CD4-positive, alpha-beta T cell treated with Interleukin-6 at 100 ng/mL for 8 hours (primary cell): ENCODE data around the gene PPL.
"Not testable (repeated sequence)": the region's sequence is repeated elsewhere in the genome, so short reads cannot be mapped to it uniquely, and the experiment has no call there.

Experiments
- DNase-seq: peaks from one replicate; pipeline ENCODE4 v3.0.0-alpha.2; 2020; ENCODE audit warnings: mixed read lengths, low spot score

PPL gene

DNA sequence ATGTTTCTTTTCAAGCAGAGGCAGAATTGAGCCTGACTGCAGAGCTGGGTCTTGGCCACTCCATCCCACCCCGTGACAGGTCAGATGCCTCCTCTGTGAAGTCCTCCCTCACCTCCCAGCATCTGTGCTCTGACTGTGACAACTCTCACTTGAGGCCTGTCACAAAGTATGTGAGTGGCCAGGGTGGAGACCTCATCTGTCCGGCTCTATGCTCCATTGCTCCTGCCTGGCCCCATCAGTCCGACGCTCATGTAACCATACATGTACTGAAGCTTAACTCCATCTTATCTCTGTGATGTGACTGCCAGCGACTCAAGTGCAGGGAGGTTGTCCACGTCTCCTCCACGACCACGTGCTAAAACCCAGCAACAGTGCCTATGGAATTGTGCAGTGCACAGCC is 3.5 kb downstream of the PPL start:
- DNase-seq: no peak

DNA sequence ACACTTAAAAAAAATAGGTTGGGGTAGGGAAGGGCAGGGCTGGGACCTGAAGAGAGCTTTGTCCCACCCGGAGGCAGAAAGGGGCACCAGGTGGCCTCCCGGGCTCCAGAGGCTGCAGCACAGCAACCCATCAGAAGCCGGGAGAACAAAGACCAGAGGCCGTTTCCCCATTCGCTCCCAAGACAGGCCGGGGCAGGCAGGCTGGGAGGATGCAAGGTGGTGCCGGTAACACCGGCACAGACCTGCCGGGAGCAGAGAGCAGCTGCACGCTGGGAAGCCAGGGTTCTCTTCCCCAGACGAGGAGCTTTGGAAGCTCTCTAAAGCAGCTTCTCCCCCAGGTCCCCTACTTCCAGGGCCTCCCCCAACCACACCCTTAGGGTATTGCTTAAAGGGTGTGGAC is 5.6 kb downstream of the PPL start:
- DNase-seq: no peak

DNA sequence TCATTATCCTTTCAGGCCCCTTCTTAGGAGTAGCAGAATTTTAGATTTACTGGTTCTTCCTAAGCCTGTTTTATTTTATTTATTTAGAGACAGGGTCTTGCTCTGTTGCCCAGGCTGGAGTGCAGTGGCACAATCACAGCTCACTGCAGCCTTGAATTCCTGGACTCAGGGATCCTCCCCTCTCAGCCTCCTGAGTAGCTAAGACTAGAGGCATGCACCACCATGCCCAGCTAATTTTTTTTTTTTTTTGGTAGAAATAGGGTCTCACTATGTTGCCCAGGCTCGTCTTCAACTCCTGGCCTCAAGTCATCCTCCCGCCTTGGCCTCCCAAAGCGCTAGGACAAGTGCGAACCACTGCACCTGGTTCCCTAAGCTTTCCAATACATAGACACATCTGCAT is 7.3 kb downstream of the PPL start:
- DNase-seq: not testable (repeated sequence)

DNA sequence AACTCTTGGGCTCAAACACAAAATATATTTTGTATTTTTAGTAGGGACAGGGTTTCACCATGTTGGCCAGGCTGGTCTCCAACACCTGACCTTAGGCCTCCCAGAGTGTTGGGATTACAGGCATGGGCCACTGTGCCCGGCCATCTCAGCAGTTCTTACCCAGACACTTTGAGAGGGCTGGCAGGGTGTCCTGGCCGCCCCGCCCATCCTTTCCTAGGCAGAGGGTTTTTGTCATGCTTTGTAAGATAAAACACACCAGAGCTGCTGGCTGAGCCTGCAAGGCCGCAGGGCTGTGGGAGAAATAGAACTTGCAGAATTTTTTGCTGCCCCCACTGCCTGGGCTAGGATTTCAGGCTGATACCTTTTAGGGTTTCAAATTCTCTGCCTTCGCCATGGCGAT is 8.7 kb downstream of the PPL start:
- no peak for DNase-seq

DNA sequence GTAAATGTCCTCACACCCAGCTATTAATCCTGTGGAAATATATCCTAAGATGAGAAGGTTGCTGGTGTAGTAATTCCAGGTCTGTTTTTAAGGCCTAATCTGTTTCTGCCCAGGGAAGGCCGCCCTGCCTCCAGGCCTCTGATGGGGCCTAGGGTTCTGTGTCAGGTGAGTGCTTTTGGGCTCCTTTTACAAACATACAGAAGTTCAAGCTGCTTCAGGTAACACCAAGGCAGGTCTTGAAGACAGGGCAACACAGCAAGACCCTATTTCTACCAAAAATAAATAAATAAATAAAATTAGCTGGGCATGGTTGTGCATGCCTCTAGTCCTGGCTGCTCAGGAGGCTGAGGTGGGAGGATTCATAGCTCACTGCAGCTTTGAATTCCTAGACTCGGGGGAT is 9.3 kb downstream of the PPL start:
- DNase-seq: no peak

DNA sequence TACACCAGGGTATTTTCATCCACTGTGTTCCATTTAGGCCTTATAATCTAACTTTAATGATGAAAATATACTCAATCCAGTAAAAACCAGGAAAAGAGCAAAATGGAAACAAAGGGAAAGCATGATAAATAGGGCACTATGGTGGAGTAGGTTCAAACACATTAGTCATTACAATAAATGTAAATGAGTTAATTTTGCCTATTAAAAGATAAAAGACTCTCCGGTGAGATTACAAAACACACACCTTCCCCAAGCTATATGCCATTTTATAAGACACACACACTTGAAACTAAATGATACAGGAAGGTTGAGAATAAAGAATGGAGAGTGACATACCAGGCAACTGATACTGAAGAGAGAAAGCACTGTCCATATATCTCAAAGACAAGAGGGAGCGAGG is 10.0 kb downstream of the PPL start:
- DNase-seq: no peak

DNA sequence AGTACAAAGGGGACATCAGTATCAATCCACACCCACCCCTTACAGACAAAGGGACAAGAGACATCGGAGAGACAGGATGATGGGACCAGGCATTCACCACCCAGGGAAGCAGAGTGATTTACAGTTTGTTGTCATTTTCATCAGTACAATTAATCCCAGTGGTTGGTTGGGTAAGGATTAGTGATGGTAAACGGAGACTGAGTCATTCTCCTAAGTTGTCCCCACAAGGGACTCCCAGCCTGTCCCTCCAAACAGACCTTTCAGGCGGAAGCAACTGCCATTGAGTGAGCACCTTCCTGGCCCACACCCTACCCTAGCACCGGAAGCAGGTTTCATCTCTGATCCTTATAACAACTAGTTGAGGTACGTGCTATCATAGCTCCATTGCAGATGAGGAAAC is 11.2 kb downstream of the PPL start:
- DNase-seq: no peak

DNA sequence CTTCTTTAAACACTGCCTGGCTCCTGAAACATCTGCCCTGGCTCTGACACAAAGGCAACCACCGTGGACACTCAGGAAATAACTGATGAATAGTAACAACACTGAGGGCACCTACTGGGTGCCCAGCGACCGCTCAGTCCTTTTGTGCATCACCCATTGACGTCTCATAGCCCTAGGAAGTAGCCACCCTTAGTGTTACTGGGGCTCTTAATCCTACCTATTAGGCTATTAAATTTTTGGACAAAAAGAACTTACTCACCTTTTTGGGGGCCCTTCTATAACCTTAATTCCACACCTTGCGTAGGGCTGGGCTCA is 11.7 kb downstream of the PPL start:
- DNase-seq: no peak

DNA sequence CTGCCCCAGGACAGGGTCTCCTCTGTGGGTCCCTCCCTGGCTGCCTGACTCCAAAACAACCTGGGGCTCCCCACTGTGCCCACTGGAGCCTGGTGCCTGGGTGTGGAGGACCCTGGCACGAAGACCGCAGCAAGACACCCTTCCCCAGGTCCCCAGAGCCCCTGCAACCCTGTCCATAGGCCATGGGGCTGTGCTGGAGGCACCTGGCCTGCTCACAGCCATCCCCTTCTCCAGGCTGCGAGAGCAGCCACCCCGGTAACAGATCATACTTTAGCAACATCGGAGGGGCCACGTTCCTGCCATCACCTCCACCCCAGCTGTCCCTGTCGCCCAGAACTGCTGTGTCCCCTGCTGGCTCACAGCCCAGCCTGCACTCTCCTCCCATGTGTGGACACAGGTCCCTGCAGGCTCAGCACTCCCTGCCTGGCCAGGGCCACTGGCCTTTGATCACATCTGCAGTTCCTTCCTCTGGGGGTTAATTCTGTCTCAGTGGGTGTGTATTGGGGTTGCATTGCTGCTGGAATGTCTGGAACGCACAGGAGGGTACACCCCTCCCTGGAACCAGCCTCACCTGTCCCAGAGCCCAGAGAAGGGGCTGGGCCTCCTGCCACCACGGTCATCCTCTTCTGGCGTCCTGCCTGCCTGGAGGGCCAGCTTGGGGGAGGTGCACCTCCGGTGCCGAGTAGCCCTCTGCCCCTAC is 12.2 kb downstream of the PPL start:
- DNase-seq: no peak

DNA sequence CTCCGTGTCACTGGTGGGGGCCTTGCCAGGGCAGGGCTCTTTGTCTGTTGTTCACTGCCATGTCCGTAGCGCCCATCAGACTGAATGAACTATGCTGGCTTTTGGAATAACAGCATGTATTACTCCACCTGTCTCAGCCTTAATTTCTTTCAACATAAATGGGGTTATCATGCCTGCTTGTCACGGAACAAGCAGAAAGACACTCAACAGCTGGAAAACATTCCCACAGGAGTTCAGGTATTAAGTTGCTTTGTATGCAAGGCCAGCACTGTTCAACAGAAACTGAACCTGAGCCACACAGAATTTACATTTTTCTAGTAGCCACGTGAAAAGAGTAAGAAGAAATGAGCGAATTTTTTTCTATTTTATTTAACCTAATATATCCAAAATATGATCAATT is 13.1 kb downstream of the PPL start:
- DNase-seq: no peak

DNA sequence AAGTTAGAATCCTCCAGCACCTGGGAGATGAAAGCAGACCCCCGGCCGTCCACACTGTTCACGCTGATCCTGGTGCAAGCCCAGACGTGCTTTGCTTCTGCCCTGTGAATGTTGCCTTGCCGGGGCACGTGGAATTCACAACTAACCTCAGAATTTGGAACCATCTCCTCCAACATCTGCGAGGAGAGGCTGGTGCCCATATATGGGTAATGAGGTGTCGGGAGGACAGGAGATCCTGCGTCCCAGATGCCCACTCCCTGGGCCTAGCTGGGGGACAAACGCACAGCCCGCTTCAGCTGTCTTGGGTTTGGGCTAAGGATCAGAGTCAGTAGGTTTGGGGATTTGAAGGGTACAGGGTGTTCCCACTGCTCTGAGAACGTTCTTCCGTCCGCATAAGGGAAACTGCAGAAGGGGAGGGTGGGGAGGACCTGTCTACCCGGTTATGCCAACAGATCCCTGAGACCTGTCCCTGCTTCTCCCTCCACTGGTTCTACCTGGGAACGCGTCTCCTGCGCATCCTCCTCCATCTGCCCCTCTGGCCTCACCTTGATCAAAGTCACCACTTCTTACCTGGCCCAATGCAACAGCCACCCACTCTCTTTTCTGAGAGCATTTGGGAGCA is 14.1 kb downstream of the PPL start:
- DNase-seq: no peak

DNA sequence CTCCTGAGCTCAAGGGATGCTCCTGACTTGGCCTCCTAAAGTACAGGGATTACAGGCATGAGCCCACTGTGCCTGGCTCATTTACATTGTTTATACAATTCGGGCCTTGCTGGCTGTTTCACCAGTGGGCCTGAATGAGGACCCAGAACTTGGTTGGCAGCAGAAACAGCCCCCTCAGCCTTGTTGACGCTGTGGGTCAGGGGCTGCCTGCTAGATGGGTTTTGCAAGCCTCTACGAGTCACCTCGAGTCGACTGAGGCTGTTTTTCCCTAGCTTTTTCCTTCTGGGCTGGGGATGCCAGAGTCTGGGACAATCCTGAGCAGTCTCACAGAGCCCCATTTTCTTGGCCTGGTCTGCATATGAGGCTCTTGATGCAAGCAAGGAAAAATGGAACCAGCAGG is 16.1 kb downstream of the PPL start:
- no peak for DNase-seq

DNA sequence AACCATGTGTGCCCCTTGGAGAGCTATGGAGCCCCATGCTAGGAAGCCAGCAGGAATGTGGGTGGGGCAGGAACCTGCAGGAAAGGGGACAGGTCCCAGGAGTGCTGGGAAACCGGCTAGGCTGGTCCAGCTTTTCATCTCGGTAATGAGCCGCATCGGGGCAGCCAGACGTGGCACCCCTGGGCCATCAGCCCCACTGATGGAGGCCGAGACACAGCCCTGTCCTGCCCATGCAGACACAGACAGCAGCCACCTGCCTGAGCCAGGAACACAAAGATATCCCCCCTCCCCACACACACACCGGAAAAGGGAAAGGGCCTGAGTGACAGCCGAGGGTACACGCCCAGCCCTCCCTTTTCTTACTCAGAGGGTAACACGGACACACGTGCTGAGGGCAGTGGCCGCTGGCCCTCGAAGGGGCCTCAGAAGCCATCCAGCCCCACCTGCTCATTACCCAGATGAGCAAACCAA is 18.1 kb downstream of the PPL start:
- DNase-seq: no peak

DNA sequence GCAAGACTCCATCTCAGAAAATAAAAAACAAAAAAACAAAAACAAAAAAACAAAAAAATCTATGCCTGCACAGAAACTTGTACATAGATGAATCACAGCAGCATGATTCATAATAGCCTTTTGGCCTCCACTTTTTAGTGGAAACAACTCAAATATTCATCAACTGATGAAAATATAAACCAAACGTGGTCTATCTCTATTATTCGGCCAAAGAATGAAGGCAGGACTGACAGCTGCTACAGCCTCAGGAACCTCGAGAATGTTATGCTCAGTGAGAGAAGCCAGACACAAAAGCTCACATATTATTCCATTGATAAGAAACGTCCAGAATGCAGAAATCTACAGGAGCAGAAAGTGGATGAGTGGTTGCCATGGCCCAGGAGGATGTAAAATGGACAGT is 19.8 kb downstream of the PPL start:
- DNase-seq: no peak

DNA sequence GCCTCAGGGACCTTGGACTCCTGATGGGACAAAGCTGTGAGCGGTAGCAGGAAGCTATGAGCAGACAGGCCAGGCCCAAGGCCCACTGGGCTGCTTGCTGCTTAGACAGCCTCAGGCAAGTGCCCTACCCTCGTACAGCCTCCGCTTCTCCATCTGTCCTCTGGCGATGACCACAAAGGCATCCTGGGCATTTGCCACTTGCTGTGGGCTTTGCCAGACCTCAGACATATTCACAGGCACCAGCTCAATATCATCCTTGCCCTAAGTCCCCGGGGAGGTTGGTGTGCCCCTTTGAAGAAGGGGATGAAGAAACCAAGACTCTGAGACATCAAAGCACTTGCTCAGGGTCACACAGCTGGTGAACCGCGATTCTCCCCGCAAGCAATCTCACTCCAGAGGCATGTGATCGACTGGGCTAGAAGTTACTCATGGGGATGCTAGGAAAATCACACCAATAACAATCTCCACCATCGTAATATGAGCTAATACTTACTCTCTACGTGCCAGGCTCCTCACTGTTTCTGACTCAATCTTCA is 21.7 kb downstream of the PPL start:
- no peak for DNase-seq

DNA sequence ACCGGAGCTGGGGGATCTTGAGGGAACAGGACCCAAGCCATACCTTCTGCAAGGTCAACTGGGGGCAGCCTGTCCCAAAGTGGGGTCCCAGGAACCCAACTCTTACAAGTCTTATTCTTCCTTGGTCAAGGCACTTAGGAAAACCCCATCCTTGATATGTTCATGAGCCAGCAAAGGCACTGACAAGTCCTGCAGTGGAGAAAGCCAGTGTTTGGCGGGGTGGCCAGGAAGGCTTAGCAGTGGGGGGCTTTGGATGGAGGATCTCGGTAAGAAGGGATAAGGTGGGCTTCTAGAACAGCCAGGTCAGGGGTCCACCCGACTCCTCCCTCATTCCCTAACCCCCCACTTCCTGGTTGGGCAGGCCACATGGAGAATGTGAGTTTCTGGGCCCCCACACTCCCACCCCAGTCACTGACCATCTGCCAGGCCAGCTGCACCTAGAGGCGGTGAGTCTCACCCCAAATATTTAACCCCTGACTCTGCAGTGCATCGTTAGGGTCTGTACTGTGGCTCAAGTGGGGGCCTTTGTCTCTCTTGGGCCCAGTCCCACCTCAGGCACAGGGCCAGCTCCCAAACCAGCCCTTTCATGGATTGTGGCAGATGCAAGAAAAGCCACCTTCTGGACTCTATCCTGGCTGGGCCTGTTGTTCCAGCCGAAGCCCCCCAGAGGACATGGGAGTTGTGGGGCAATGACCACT is 22.3 kb downstream of the PPL start:
- DNase-seq: no peak

DNA sequence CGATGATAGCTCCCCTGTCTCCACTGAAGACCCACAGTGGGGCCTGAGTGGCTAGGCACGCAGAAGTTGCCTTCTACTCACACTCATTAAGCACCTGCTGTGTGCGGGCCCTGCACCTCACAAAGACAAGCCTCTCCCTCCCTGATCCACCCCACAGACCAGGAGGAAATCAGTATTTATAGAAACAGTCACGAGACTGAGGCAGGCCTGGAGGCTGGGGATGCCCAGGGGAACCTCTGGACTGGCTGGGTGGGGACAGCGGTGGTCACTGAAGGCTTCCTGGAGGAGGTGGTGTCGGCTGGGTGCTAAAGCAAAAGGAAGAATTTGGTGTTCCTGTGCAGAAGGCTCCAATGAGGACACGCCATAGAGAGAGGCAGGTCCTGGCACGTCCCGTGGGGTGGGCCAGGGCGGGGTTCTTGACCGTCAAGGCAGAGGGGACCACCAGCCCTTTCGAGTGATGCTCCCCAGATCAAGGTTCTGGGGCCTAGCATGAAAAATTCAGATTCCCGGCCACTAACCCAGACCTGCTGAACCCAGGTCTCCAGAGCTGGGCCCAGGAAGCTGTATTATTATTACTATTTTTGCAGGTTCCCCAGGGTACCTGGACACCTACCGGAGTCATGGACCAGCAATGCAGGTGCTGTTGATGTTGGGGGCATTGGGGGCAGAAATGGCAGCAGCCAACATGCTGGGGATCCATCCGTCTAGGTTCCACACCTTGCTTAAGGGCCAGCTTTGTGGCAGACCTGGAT is 23.0 kb downstream of the PPL start:
- DNase-seq: no peak

DNA sequence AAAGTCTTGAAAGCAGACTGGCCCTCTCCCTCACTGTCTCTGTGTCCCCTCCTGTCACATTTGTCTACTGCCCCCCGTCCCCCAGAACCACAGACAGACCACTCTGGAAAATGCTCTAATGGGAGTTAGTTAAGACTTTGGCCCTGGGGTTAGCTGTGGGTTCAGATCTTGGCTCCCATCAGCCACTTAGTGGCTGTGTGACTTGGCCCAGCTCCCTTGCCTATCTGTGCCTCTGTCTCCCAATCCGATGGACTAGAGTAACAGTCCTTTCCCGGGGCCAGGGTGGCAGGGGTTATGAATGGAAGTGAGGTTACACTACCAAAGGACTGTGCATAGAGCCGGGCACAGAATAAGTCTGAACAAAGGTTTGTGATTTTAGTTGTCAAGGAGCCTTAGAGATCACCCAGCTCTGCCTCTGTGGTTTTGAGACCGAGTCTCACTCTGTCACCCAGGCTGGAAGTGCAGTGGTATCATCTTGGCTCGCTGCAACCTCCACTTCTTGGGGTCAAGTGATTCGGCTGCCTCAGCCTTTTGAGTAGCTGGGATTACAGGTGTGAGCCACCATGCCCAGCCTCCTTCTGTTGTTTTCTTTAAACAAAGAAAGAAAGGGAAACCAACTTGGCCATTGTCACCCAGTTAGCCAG is 23.7 kb downstream of the PPL start:
- no peak for DNase-seq

DNA sequence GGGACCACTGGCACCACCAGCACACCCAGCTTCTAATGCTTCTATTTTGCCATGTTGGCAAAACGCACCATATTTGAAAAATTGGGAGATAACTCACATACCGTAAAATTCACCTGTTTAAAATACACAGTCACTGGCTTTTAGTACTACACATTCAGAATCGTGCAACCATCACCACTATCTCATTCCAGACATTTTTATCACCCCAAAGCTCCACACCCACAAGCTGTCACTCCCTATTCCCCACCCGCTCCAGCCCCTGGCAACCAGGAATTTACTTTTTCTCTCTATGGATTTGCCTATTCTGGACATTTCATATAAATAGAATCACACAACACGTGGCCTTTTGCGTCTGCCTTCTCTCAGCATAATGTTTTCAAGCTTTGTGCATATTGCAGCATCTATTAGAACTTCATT is 25.0 kb downstream of the PPL start:
- DNase-seq: no peak

DNA sequence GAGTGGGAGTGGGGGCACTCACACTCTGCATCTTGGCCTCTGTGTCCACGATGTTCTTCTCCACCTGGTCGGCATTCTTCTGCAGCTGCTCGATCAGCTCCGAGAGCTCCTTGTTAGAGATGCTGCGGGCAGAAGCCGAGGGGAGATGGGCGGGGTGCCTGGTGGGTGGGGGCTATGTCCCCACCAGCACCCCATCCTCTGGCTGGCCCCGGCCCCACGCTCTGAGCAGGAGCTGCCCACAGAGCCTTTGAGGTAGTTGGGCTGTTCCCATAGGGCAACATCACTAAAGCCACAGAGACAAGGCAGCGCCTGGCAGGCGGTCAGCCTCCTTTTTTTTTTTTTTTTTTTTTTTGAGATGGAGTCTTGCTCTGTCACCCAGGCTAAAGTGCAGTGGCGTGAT is 26.1 kb downstream of the PPL start:
- no peak for DNase-seq

DNA sequence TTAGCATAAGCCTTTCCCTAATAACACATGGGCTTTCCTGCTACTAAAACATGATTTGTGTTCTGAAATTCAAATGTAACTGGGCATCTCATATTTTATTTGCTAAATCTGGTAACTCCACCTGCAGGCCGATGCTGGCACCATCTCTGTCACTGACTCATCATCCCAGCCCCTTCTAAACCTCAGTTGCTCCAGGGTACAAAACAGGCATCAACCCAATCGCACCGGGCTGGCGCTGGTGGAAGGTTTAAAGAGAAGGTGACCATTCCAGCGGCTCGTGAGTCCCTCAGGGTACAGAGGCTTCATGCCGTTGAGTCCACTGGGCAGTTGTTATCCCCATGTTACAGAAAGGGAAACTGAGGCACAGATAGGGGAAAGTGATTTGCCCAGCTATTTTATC is 27.1 kb downstream of the PPL start:
- no peak for DNase-seq

DNA sequence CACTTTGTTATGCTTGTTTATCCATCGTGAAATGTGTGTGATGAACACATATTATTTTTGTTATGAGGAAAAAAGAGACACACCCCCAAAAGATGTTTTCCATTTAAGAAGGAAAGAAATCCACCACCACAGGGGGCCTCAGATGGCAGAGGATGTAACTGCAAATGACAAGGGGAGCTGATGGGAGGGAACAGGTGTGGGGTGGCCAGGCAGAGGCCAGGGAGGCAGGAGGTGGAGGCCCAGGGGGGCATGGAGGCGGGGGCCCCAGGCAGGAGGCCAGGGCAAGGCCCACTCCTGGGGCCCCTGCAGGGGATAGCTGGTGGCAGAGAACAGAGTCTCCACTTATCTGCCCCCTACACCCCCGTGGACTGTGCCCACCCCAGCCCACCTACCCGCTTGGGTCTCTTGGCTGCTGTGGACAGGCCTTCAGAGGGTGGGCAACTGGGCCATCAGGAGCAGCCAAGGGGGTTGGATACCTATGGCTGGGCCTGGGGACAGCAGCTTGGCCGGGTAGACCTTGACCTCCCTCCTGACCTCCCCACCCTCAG is 28.0 kb downstream of the PPL start:
- DNase-seq: no peak
